ENCODE data around the gene BRICD5. TPM values are rescaled to one million over a fixed set of nuclear protein-coding genes. Genes with fewer than 3 reads are reported as not detected.

Gene BRICD5
- total RNA-seq, 1 experiment from 2014 or later = 17.1 TPM

DNA sequence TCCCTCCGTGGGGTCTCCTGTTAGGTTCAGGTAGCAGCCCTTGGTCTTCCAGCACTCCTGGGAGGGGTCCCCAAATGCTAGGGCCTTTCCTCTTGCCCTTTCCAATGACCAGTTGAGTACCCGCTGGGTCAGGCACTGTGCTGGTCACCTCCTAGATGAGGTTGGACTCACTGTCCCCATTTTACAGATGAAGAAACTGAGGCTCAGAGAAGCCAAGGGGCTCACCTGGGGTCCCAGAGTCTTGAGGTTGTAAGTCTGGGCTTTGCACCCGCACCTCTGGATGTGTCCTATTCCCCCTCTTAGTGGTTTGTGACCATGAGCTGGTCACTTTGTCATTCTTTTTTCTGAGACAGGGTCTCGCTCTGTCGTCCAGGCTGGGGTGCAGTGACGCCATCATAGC, 12.9 kb downstream of the BRICD5 start:
- TF ChIP-seq CTCF (conservative IDR thresholded peaks at IDR 0.05) = no peak
- no peak for TF ChIP-seq EZH2 (IDR thresholded peaks at IDR 0.05; ENCODE audit: low read depth)
- no peaks in the 10 kb centered on the region for H3K4me1 ChIP-seq (replicated peaks; ENCODE audit: insufficient read depth)
- CTCF ChIA-PET = interaction anchor here (0.6 kb wide), 1 partner anchor 46 kb away, joined by 22 read pairs; no protein-coding TSS in a partner anchor
- POLR2A ChIA-PET (ENCODE audit: unreplicated experiment) = no interaction called here
- H3K36me3 ChIP-seq (ENCODE audit: low read depth) = no peaks in the 10 kb centered on the region
- intact Hi-C loops (cut with micrococcal nuclease; ENCODE audit: unreplicated experiment) = loop anchor here (5.0 kb wide), 1 partner anchor 305 kb away; no protein-coding TSS in a partner anchor
- no peak overlapping the region for H3K4me3 ChIP-seq
- no peak overlapping the region for H3K4me2 ChIP-seq
- H3K9me3 ChIP-seq (ENCODE audit: insufficient read depth, low read depth) = no peaks in the 10 kb centered on the region
- no peak for DNase-seq
- peaks cover 12% of the 10 kb centered on the region; the same call in 1 of the 2 replicates for H3F3A ChIP-seq (ENCODE audit: insufficient read depth, low read depth)
- no peaks in the 10 kb centered on the region for H3K79me2 ChIP-seq (ENCODE audit: low read depth)
- no peaks in the 10 kb centered on the region for H3K9me2 ChIP-seq (ENCODE audit: insufficient read depth)
- H4K20me1 ChIP-seq (ENCODE audit: insufficient read depth) = no peaks in the 10 kb centered on the region
- no peak overlapping the region for H2AFZ ChIP-seq
- BruUV-seq (replicated peaks) = no TSS peak
- H3K27me3 ChIP-seq (ENCODE audit: insufficient read depth, low read depth) = peaks cover 35% of the 10 kb centered on the region
- H3K27ac ChIP-seq = no peak overlapping the region

DNA sequence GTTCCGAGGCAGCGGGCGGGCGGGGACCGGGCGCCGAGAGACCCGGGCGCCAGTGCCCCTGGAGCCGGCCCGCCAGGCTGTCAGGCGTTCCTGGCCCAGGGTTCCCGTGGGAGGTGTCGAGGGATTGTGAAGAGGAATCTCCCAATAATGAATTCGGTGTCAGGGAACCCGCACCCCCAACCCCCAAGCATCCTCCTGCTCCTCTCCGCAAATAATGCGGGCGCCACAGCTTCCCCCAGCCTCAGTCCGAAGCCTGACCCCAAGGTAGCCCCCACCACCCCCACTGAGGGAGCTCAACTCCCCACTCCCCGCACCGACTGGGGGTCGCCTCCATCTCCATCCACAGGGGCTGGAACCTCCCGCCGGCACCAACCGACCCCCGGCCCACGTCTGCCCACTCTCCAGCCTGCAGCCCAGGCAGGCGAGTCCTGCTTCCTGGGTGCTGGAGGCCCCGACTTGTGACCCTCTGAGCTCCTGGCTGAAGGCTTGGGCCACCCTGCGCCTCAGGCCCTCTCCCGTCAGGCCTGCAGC, 13.6 kb downstream of the BRICD5 start:
- Histone ChIP-seq H3K4me3 (no peak overlapping the region), H3K79me2 (ENCODE audit: low read depth) (no peaks in the 10 kb centered on the region), H3K27me3 (ENCODE audit: insufficient read depth, low read depth) (peaks cover 35% of the 10 kb centered on the region), H4K20me1 (ENCODE audit: insufficient read depth) (no peaks in the 10 kb centered on the region), H3K9me3 (ENCODE audit: insufficient read depth, low read depth) (no peaks in the 10 kb centered on the region), H3K36me3 (ENCODE audit: low read depth) (no peaks in the 10 kb centered on the region), H3K4me2 (no peak overlapping the region; the same call in 1 of the 2 replicates), H3K4me1 (replicated peaks; ENCODE audit: insufficient read depth) (no peaks in the 10 kb centered on the region), H3K9me2 (ENCODE audit: insufficient read depth) (no peaks in the 10 kb centered on the region), H3K27ac (no peak overlapping the region), H2AFZ (no peak overlapping the region), H3F3A (ENCODE audit: insufficient read depth, low read depth) (peaks cover 12% of the 10 kb centered on the region; the same call in 1 of the 2 replicates)
- intact Hi-C loops (cut with micrococcal nuclease; ENCODE audit: unreplicated experiment) = loop anchor here (5.0 kb wide), 1 partner anchor 305 kb away; no protein-coding TSS in a partner anchor
- no peak for TF ChIP-seq CTCF (conservative IDR thresholded peaks at IDR 0.05)
- no peak for TF ChIP-seq EZH2 (IDR thresholded peaks at IDR 0.05; ENCODE audit: low read depth)
- no TSS peak for BruUV-seq (replicated peaks)
- ChIA-PET CTCF (no interaction called here), POLR2A (ENCODE audit: unreplicated experiment) (no interaction called here)
- DNase-seq = no peak

DNA sequence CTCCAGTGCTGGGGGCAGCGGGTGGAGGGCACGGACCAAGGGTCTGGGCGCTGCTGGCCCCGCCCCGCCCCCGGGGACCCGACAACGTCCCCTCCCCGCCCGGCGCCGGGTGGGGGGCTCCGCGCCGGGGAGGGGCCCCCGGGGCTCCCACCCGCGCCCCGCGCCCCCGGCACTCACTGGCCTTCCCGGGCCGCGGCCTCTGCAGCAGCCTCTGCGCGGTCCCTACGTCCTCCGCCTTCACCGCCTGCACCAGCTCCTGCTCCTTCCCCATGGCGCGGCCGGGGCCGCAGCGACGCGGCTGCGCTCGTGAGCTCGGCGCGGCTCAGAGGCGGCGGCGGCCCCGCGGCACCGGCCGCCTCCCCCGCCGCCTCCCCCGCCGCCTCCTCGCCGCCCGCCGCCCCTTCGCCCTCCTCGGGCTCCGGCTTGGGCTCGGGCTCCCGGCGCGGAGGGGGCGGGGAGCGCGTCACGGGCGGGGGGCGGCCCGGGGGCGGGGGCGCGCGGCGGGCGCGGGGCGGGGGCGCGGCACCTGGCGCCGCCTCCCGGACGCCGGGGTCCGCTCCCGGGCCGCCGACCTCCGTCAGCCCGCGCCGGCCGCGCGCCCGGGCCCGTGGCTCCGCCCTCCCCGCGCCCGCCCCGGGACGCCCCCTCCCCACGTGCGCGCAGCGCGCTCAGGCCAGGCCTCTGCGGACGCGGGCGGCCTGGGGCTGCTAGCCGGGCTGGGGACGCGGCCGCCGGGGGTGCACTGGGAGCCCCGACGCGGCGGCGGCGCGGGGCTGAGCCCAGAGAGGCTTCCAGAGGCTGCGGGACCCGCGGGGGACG, 14.3 kb downstream of the BRICD5 start, which contains the start of gene CASKIN1:
Gene CASKIN1, minus strand, starts transcription at position 444 of the 819 bp plus-strand sequence. Its CDS starts 173 bp downstream, at position 271.
- peaks cover 35% of the 10 kb centered on the region for H3K27me3 ChIP-seq (ENCODE audit: insufficient read depth, low read depth)
- H3F3A ChIP-seq (ENCODE audit: insufficient read depth, low read depth) = peaks cover 12% of the 10 kb centered on the region; the same call in 1 of the 2 replicates
- no peaks in the 10 kb centered on the region for H3K4me1 ChIP-seq (replicated peaks; ENCODE audit: insufficient read depth)
- H2AFZ ChIP-seq = no peak within 1 kb of the TSS
- TF ChIP-seq EZH2 (IDR thresholded peaks at IDR 0.05; ENCODE audit: low read depth) (no peak), CTCF (conservative IDR thresholded peaks at IDR 0.05) (no peak)
- ChIA-PET CTCF (interaction anchor here (0.5 kb wide), 1 partner anchor 848 kb away, joined by 3 read pairs; no protein-coding TSS in a partner anchor), POLR2A (ENCODE audit: unreplicated experiment) (no interaction called here)
- H3K4me2 ChIP-seq = peak within 1 kb of the TSS; percentile 77
- no peak within 1 kb of the TSS for H3K27ac ChIP-seq
- H3K79me2 ChIP-seq (ENCODE audit: low read depth) = no peaks in the 10 kb centered on the region
- no TSS peak for BruUV-seq (replicated peaks)
- H3K4me3 ChIP-seq = peak within 1 kb of the TSS; percentile 48; the same call in 1 of the 2 replicates
- intact Hi-C loops (cut with micrococcal nuclease; ENCODE audit: unreplicated experiment) = loop anchor here (5.0 kb wide), 1 partner anchor 306 kb away; no protein-coding TSS in a partner anchor
- H3K36me3 ChIP-seq (ENCODE audit: low read depth) = no peaks in the 10 kb centered on the region
- H3K9me3 ChIP-seq (ENCODE audit: insufficient read depth, low read depth) = no peaks in the 10 kb centered on the region
- DNase-seq = no peak
- H3K9me2 ChIP-seq (ENCODE audit: insufficient read depth) = no peaks in the 10 kb centered on the region
- H4K20me1 ChIP-seq (ENCODE audit: insufficient read depth) = no peaks in the 10 kb centered on the region

Measured in PC-9 (cell line).